SH-SY5Y (cell line): ENCODE measurements around the gene SLC7A8.

Experiments
- GATA2 ChIP-seq: IDR thresholded peaks from 2 replicates; pipeline ENCODE4 v1.6.1; 2011; ENCODE audit warnings: mild to moderate bottlenecking, low read depth, low read length
- GATA3 ChIP-seq: IDR thresholded peaks from 2 replicates; pipeline ENCODE4 v1.6.1; 2011; ENCODE audit warnings: low read depth, mild to moderate bottlenecking, low read length, moderate library complexity

DNA sequence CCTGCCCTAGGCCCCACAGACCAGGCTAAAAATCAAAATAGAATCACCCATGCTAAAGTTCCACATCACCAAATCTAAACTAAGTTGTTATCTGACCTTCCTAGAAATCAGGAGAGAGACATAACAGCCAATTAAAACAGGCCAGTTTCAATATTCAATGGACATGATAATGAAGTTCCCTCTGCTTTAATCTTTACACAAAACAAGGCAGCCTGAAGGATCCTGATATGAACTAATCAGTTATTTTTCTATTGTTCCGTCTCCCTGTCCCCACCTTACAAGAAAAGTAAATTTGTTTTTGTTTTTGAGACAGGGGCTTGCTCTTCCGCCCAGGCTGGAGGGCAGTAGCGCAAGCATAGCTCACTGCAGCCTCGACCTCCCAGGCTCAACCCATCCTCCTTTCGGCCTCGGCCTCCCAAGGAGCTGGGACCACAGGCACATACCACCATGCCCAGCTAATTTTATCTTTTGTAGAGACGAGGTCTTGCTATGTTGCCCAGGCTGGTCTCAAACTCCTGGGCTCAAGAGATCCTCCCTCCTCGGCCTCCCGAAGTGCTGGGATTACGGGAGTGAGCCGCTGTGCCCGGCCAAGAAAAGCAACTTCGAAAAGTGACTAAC lies 59.0 kb downstream of the SLC7A8 start:
- TF ChIP-seq GATA2 (no peak), GATA3 (no peak)
